ENCODE results near the gene KREMEN1. TPM values are rescaled to one million over a fixed set of nuclear protein-coding genes. Genes with fewer than 3 reads are reported as not detected.

The KREMEN1 gene
- polyA plus RNA-seq, 1 donor from 2014 or later = not detected

- Mint-ChIP-seq H3K27ac (no peak overlapping the region), H3K27me3 (peaks cover 14% of the 10 kb centered on the region), H3K4me1 (peaks cover 0 to 6% (median 0%) of the 10 kb centered on the region in 3 donors), H3K9me3 (no peaks in the 10 kb centered on the region), H3K4me3 (no peak overlapping the region), H3K36me3 (no peaks in the 10 kb centered on the region)
Observed at GRCh38 chr22:29216873-29217666, 144.2 kb downstream of the KREMEN1 start.

Other genes starting within 250 kb of the KREMEN1 start
- 0.16 TPM for gene ZNRF3, start 189.5 kb upstream of the KREMEN1 start, polyA plus RNA-seq
- gene C22orf31, start 11.2 kb upstream of the KREMEN1 start, polyA plus RNA-seq = not detected
- not detected for gene EMID1, start 132.9 kb downstream of the KREMEN1 start, polyA plus RNA-seq
- 9.7 TPM for gene RHBDD3, start 194.9 kb downstream of the KREMEN1 start, polyA plus RNA-seq
- 211 TPM for gene EWSR1, start 195.2 kb downstream of the KREMEN1 start, polyA plus RNA-seq
- gene GAS2L1, start 233.6 kb downstream of the KREMEN1 start, polyA plus RNA-seq = 0.46 TPM
- gene RASL10A, start 242.7 kb downstream of the KREMEN1 start, polyA plus RNA-seq = not detected